ENCODE data around the gene LAMP2.

DNA sequence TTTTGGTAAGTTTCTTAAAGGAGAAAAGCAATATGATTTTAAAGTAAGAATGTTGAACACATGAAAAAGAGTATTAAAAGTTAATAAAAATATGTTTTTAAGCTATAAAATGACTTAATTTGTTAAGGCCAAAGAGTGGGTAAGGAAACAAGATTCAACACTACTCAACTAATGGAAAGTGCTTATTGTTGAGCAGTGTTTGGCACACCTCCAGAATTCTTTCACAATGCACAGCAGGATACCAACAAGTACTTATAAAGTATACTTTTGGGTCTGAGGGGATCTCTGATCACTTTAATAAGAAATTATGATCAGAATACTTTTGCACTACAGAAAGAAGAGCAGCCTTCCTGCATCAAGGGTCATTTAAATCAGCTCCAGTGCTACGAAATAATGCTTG is 5.9 kb downstream of the LAMP2 start:
- TF ChIP-seq CTCF (IDR thresholded peaks at IDR 0.05; ENCODE audit: insufficient read depth, low read length, poor library complexity, severe bottlenecking) (no peak), EZH2phosphoT487 (conservative IDR thresholded peaks at IDR 0.05; ENCODE audit: low read length) (no peak)

Data from SU-DHL-6 (cell line).